ENCODE data around the gene AGTRAP.
A peak's percentile ranks its signal among the peaks of the same experiment; 100 is the strongest.

AGTRAP gene

GRCh38 chr1:11786168-11786567, 50.2 kb downstream of the AGTRAP start:
- H3K9me3 ChIP-seq (ENCODE audit: control insufficient read depth, insufficient read depth, low read depth, low read length), result no peaks in the 10 kb centered on the region
- H3K4me3 ChIP-seq (ENCODE audit: low read depth, low read length), result no peak overlapping the region
- TF ChIP-seq ZNF707 (tag by site-specific recombination; IDR thresholded peaks at IDR 0.05) (no peak), ZBTB7A (tag by site-specific recombination; IDR thresholded peaks at IDR 0.05; ENCODE audit: low read depth) (no peak), ZNF23 (tag by site-specific recombination; IDR thresholded peaks at IDR 0.05; ENCODE audit: borderline replicate concordance) (no peak), KLF16 (tag by site-specific recombination; IDR thresholded peaks at IDR 0.05) (no peak), KLF10 (tag by site-specific recombination; IDR thresholded peaks at IDR 0.05) (no peak), ZNF768 (tag by site-specific recombination; IDR thresholded peaks at IDR 0.05) (no peak), ZNF785 (tag by site-specific recombination; IDR thresholded peaks at IDR 0.05) (no peak), MYNN (tag by site-specific recombination; IDR thresholded peaks at IDR 0.05; ENCODE audit: borderline replicate concordance) (no peak), HOXC10 (CRISPR knock-in tag; IDR thresholded peaks at IDR 0.05) (no peak), ZNF747 (tag by site-specific recombination; IDR thresholded peaks at IDR 0.05) (no peak), OSR2 (tag by site-specific recombination; IDR thresholded peaks at IDR 0.05) (no peak), ZXDB (tag by site-specific recombination; IDR thresholded peaks at IDR 0.05) (no peak), ZNF426 (tag by site-specific recombination; IDR thresholded peaks at IDR 0.05) (no peak), ZNF610 (tag by site-specific recombination; IDR thresholded peaks at IDR 0.05; ENCODE audit: borderline replicate concordance) (no peak), ZNF2 (tag by site-specific recombination; IDR thresholded peaks at IDR 0.05) (no peak), ZBTB8A (tag by site-specific recombination; IDR thresholded peaks at IDR 0.05) (no peak)
- TF ChIP-seq, protein P1, sequence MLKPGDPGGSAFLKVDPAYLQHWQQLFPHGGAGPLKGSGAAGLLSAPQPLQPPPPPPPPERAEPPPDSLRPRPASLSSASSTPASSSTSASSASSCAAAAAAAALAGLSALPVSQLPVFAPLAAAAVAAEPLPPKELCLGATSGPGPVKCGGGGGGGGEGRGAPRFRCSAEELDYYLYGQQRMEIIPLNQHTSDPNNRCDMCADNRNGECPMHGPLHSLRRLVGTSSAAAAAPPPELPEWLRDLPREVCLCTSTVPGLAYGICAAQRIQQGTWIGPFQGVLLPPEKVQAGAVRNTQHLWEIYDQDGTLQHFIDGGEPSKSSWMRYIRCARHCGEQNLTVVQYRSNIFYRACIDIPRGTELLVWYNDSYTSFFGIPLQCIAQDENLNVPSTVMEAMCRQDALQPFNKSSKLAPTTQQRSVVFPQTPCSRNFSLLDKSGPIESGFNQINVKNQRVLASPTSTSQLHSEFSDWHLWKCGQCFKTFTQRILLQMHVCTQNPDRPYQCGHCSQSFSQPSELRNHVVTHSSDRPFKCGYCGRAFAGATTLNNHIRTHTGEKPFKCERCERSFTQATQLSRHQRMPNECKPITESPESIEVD (tag by site-specific recombination; IDR thresholded peaks at IDR 0.05), result no peak
- ChIA-PET CTCF (interaction anchor here (0.6 to 2.5 kb wide), 17 partner anchors 10 to 756 kb away, joined by 3 to 14 read pairs (median 4); no protein-coding TSS in a partner anchor), POLR2A (interaction anchor here (0.7 kb wide), 2 partner anchors 17 to 143 kb away, joined by 3 read pairs; no protein-coding TSS in a partner anchor)
- H3K27ac ChIP-seq (ENCODE audit: extremely low read depth, low read depth, low read length), result no peak overlapping the region
- peaks cover 0 to 16% of the 10 kb centered on the region in 2 experiments; a peak in 1 of 3 replicates for H3K36me3 ChIP-seq (ENCODE audit: control insufficient read depth in 2 of 2, insufficient read depth in 1 of 2, low read length in 2 of 2)
- H3K4me1 ChIP-seq (ENCODE audit: control insufficient read depth, insufficient read depth, low read length), result no peaks in the 10 kb centered on the region

DNA sequence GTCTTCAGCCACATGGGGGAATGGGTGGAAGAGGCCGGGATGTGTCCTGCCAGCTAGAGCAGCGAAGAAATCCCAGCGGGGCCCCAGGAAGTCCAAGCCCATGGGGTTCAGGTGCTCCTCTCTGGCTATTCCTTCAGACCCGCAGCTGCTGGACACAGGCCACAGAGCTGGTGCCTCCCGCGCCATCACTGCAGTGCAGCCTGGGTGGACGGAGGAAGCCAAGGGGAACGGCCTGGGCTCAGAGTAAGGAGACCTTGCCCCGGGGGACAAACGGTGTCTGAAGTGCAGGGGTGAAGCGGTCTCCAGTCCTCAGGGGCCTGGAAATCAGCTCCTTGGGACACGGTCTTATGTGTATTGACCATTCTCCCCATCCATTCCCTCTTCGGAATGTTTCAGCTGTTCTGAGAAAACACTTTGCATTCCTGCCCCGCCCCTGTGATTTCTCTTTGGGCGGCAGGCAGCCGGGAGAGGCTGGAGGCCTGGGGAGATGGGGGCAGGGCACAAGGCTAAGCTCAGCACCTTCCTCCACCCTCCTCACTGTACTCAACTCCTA, 51.4 kb downstream of the AGTRAP start:
- POLR2A ChIA-PET, result interaction anchor here (0.6 to 1.4 kb wide), 3 partner anchors 16 to 1970 kb away, joined by 5 to 9 read pairs (median 6); partner anchors contain the start of genes CLCN6 and MTHFR
- TF ChIP-seq GFI1B (tag by site-specific recombination; IDR thresholded peaks at IDR 0.05), result no peak
- no peak for TF ChIP-seq ZNF292 (tag by site-specific recombination; IDR thresholded peaks at IDR 0.05; ENCODE audit: borderline replicate concordance, low read depth)
- peak; percentile 51 for TF ChIP-seq ZNF341 (tag by site-specific recombination; IDR thresholded peaks at IDR 0.05; ENCODE audit: low read depth)
- no peak for TF ChIP-seq ZNF354C (tag by site-specific recombination; IDR thresholded peaks at IDR 0.05; ENCODE audit: borderline replicate concordance, low read depth)
- no peak for TF ChIP-seq ZNF140 (tag by site-specific recombination; IDR thresholded peaks at IDR 0.05)
- TF ChIP-seq ZNF664 (tag by site-specific recombination; IDR thresholded peaks at IDR 0.05), result no peak
- 0 out of 2 replicates have a peak, but pooled peaks have one; percentile 39 for TF ChIP-seq KLF1 (tag by site-specific recombination; IDR thresholded peaks at IDR 0.05)
- Histone ChIP-seq H3K36me3 (ENCODE audit: control insufficient read depth in 2 of 2, insufficient read depth in 1 of 2, low read length in 2 of 2) (peaks cover 0 to 23% of the 10 kb centered on the region in 2 experiments; a peak in 1 of 3 replicates), H3K9me3 (ENCODE audit: control insufficient read depth, insufficient read depth, low read depth, low read length) (no peaks in the 10 kb centered on the region), H3K4me3 (ENCODE audit: low read depth, low read length) (no peak overlapping the region), H3K4me1 (ENCODE audit: control insufficient read depth, insufficient read depth, low read length) (no peaks in the 10 kb centered on the region), H3K27ac (ENCODE audit: extremely low read depth, low read depth, low read length) (no peak overlapping the region)
- CTCF ChIA-PET, result interaction anchor here (0.6 to 1.4 kb wide), 7 partner anchors 16 to 179 kb away, joined by 3 to 5 read pairs (median 3); no protein-coding TSS in a partner anchor
